Adrenal gland (tissue), 5 donors: ENCODE results near the gene TMEM132C.

Source experiments
- CTCF ChIP-seq, 6 experiments: fragments of 450-650 bp in 4 of 6; fragments of 200-600 bp in 2 of 6; sonication (generic) in 1 of 6; IDR thresholded peaks; 1 replicate in 5 of 6; 2 replicates in 1 of 6; pipeline versions ENCODE4 v1.5.1 to v1.8.0; 2016 to 2021; ENCODE audit warnings: antibody characterized with exemption in 6 of 6, mild to moderate bottlenecking in 2 of 6, moderate library complexity in 1 of 6
- POLR2A ChIP-seq, 2 donors: fragments of 450-650 bp; IDR thresholded peaks; one replicate each; pipeline ENCODE4 v1.6.1; 2017; ENCODE audit warnings: antibody characterized with exemption in 2 of 2, mild to moderate bottlenecking in 2 of 2, moderate library complexity in 1 of 2
- donor health status: DM: no; HTN: no; CAD: no.

GRCh38 chr12:128266086-128266485 is 884 bp upstream of the TMEM132C start:
- no peak for TF ChIP-seq CTCF (IDR thresholded peaks at IDR 0.05)
- TF ChIP-seq POLR2A (IDR thresholded peaks at IDR 0.05) = no peak
